Measurements from ENCODE around the gene GRIK1.

GRIK1 gene

GRCh38 chr21:29726044-29726443 lies 213.8 kb downstream of the GRIK1 start:
- no peak overlapping the region for H3K27ac ChIP-seq
- DNase-seq (ENCODE audit: low read depth, low spot score), result no peak

GRCh38 chr21:29725025-29725736 lies 214.6 kb downstream of the GRIK1 start:
- H3K27ac ChIP-seq, result no peak overlapping the region
- DNase-seq (ENCODE audit: low read depth, low spot score), result no peak

- no peak overlapping the region for H3K27ac ChIP-seq
- no peak for DNase-seq (ENCODE audit: low read depth, low spot score)
These were observed 217.8 kb downstream of the GRIK1 start for GRCh38 chr21:29721964-29722363.

- DNase-seq (ENCODE audit: low read depth, low spot score), result no peak
These were observed 218.6 kb downstream of the GRIK1 start for GRCh38 chr21:29721221-29721620.

GRCh38 chr21:29719521-29719920 lies 220.3 kb downstream of the GRIK1 start:
- DNase-seq (ENCODE audit: low read depth, low spot score), result no peak
- H3K27ac ChIP-seq, result no peak overlapping the region

More at GRCh38 chr21:29721221-29721620, 218.6 kb downstream of the GRIK1 start:
- no peak overlapping the region for H3K27ac ChIP-seq

- peak; percentile 87 for DNase-seq (ENCODE audit: low read depth, low spot score)
- H3K27ac ChIP-seq, result peak overlapping the region; percentile 86
These were observed 221.5 kb downstream of the GRIK1 start for GRCh38 chr21:29718081-29718815.

- H3K27ac ChIP-seq, result peak overlapping the region; percentile 86
- DNase-seq (ENCODE audit: low read depth, low spot score), result no peak
These were observed 222.1 kb downstream of the GRIK1 start for GRCh38 chr21:29717659-29718058.

GRCh38 chr21:29716753-29717152 lies 223.0 kb downstream of the GRIK1 start:
- DNase-seq (ENCODE audit: low read depth, low spot score), result no peak
- no peak overlapping the region for H3K27ac ChIP-seq

- no peak overlapping the region for H3K27ac ChIP-seq
- no peak for DNase-seq (ENCODE audit: low read depth, low spot score)
These were observed 224.7 kb downstream of the GRIK1 start for GRCh38 chr21:29715089-29715488.

- DNase-seq (ENCODE audit: low read depth, low spot score), result no peak
- no peak overlapping the region for H3K27ac ChIP-seq
These were observed 227.0 kb downstream of the GRIK1 start for GRCh38 chr21:29712818-29713217.

GRCh38 chr21:29711236-29711635 lies 228.6 kb downstream of the GRIK1 start:
- no peak overlapping the region for H3K27ac ChIP-seq
- DNase-seq (ENCODE audit: low read depth, low spot score), result no peak

GRCh38 chr21:29710498-29710897 lies 229.3 kb downstream of the GRIK1 start:
- no peak for DNase-seq (ENCODE audit: low read depth, low spot score)
- no peak overlapping the region for H3K27ac ChIP-seq

GRCh38 chr21:29708401-29708800 lies 231.4 kb downstream of the GRIK1 start:
- no peak for DNase-seq (ENCODE audit: low read depth, low spot score)
- H3K27ac ChIP-seq, result no peak overlapping the region

GRCh38 chr21:29704719-29705118 lies 235.1 kb downstream of the GRIK1 start:
- no peak for DNase-seq (ENCODE audit: low read depth, low spot score)
- H3K27ac ChIP-seq, result no peak overlapping the region

GRCh38 chr21:29701676-29702075 lies 238.1 kb downstream of the GRIK1 start:
- no peak for DNase-seq (ENCODE audit: low read depth, low spot score)
- H3K27ac ChIP-seq, result no peak overlapping the region

- DNase-seq (ENCODE audit: low read depth, low spot score), result no peak
These were observed 242.1 kb downstream of the GRIK1 start for GRCh38 chr21:29697555-29698193.

GRCh38 chr21:29696937-29697336 lies 242.9 kb downstream of the GRIK1 start:
- no peak overlapping the region for H3K27ac ChIP-seq
- no peak for DNase-seq (ENCODE audit: low read depth, low spot score)

More at GRCh38 chr21:29697555-29698193, 242.1 kb downstream of the GRIK1 start:
- no peak overlapping the region for H3K27ac ChIP-seq

GRCh38 chr21:29691616-29692491 lies 247.9 kb downstream of the GRIK1 start:
- DNase-seq (ENCODE audit: low read depth, low spot score), result no peak
- no peak overlapping the region for H3K27ac ChIP-seq

GRCh38 chr21:29689753-29690152 lies 250.0 kb downstream of the GRIK1 start:
- no peak for DNase-seq (ENCODE audit: low read depth, low spot score)
- no peak overlapping the region for H3K27ac ChIP-seq

- no peak for DNase-seq (ENCODE audit: low read depth, low spot score)
- no peak overlapping the region for H3K27ac ChIP-seq
These were observed 255.7 kb downstream of the GRIK1 start for GRCh38 chr21:29684106-29684505.
